Erythroblast (primary cell): ENCODE data around the gene PRSS3.

Experiments
- GATA1 ChIP-seq: IDR thresholded peaks from 2 replicates; pipeline ENCODE4 v1.6.1; 2011; ENCODE audit warnings: low read depth, mild to moderate bottlenecking, control low read depth, low read length, moderate library complexity
- POLR2A ChIP-seq: IDR thresholded peaks from 2 replicates; pipeline ENCODE4 v1.6.1; 2011; ENCODE audit warnings: mild to moderate bottlenecking, low read length

DNA sequence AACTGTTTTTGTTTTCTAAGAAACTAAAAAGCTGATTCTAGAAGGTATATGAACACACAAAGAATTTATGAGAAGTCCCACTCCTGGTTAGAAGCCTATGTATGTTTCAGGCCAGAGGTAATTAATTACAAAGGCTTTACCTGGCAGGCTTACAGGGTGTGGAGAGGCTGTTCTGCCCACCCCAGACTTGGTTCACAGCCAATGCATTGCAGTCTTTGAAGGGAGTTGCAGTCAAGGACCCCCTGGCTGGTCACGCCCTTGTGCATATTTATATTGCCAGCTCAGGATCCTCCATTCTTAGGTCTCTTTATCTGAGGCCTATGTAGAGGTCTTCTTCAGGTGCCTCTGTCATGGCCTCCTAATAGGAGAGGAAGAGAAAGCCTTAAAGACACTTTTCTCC is 13.6 kb upstream of the PRSS3 start:
- TF ChIP-seq POLR2A (no peak), GATA1 (no peak)
